Thyroid gland (tissue), 4 donors: ENCODE results near the gene NXN. TPM values are rescaled to one million over a fixed set of nuclear protein-coding genes. Genes with fewer than 3 reads are reported as not detected.
"Not testable (repeated sequence)": the region's sequence is repeated elsewhere in the genome, so short reads cannot be mapped to it uniquely, and the experiment has no call there.

Experiments
- DNase-seq, 2 donors: peaks; one replicate each; pipeline ENCODE4 v3.0.0-alpha.2; 2019
- H3K27ac ChIP-seq, 3 donors: fragments of 200-600 bp; sonication (generic); 1 replicate in 2 of 3; 2 replicates in 1 of 3; pipeline ENCODE4 v1.5.1; 2016 to 2019; ENCODE audit warnings: mild to moderate bottlenecking in 1 of 3, moderate library complexity in 1 of 3
- H3K27me3 ChIP-seq: fragments of 200-600 bp; sonication (generic); one replicate; pipeline ENCODE4 v1.5.1; 2019
- H3K36me3 ChIP-seq, 2 donors: fragments of 200-600 bp; sonication (generic); one replicate each; pipeline ENCODE4 v1.5.1; 2016 to 2019
- H3K4me1 ChIP-seq, 2 donors: fragments of 200-600 bp; sonication (generic); one replicate each; pipeline ENCODE4 v1.5.1; 2017 to 2019
- H3K4me3 ChIP-seq, 3 donors: fragments of 200-600 bp; sonication (generic); replicated peaks in 1 of 3; 1 replicate in 2 of 3; 2 replicates in 1 of 3; pipeline ENCODE4 v1.5.1; 2016; ENCODE audit warnings: mild to moderate bottlenecking in 1 of 3
- H3K9me3 ChIP-seq: fragments of 200-600 bp; sonication (generic); one replicate; pipeline ENCODE4 v1.5.1; 2017
- POLR2A ChIP-seq, 2 donors: fragments of 450-650 bp; IDR thresholded peaks; one replicate each; pipeline ENCODE4 v1.6.1; 2017; ENCODE audit warnings: antibody characterized with exemption in 2 of 2, mild to moderate bottlenecking in 2 of 2, moderate library complexity in 1 of 2
- WGBS, 2 donors: methylation state at CpG; one replicate each; pipeline ENCODE4 v1.1.5; 2017; 5-methylcytosine and 5-hydroxymethylcytosine counted together
- intact Hi-C: fragments of 100-400 bp; cut with DNase I; formaldehyde crosslinking; loops from one replicate; pipeline ENCODE4 v1.15.1; 2023
- total RNA-seq, 4 donors: library from RNA; depleted of rRNA; stranded (reverse); fragments of >200 nt; gene quantifications; one replicate each; pipeline ENCODE4 v1.2.3, GENCODE V29; 2016
- TF ChIP-seq, protein P1 (sequence below), 6 experiments: fragments of 200-600 bp in 3 of 6; fragments of 450-650 bp in 3 of 6; sonication (generic) in 3 of 6; IDR thresholded peaks; one replicate each; pipeline ENCODE4 v1.5.1; 2016 to 2019; ENCODE audit warnings: antibody characterized with exemption in 6 of 6, mild to moderate bottlenecking in 2 of 6, inconsistent platforms in 1 of 6, moderate library complexity in 1 of 6

The NXN gene
- total RNA-seq, 4 donors from 2014 or later: 14.5 to 18.3 (median 17.2) TPM

DNA sequence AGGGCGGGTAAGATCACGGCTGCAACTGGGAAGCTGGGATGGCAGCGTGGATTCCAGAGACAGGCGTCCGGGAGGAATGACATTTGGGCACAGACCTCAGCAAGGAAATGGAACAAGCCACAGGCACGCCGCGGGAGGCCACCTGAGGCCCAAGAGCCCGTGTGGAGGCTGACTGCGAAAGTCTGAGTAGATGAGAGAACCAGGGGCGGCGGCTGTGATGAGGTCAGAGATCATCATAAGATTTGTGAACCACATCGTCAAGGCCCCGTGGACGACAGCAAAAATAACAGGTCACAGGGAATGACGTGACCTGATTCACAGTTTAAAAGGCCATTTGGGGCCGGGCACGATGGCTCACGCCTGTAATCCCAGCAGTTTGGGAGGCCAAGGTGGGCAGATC lies 149.2 kb downstream of the NXN start:
- DNase-seq: no peak
- WGBS, 2 donors: 80 to 83% methylated on average over 19 of the region's 19 CpGs
- Histone ChIP-seq H3K9me3 (no peaks in the 10 kb centered on the region), H3K27me3 (no peaks in the 10 kb centered on the region), H3K36me3 (no peaks in the 10 kb centered on the region), H3K27ac (no peak overlapping the region), H3K4me3 (no peak overlapping the region), H3K4me1 (no peaks in the 10 kb centered on the region)
- intact Hi-C loops: no loop called here
- no peak for TF ChIP-seq POLR2A (IDR thresholded peaks at IDR 0.05)
- TF ChIP-seq, protein P1, sequence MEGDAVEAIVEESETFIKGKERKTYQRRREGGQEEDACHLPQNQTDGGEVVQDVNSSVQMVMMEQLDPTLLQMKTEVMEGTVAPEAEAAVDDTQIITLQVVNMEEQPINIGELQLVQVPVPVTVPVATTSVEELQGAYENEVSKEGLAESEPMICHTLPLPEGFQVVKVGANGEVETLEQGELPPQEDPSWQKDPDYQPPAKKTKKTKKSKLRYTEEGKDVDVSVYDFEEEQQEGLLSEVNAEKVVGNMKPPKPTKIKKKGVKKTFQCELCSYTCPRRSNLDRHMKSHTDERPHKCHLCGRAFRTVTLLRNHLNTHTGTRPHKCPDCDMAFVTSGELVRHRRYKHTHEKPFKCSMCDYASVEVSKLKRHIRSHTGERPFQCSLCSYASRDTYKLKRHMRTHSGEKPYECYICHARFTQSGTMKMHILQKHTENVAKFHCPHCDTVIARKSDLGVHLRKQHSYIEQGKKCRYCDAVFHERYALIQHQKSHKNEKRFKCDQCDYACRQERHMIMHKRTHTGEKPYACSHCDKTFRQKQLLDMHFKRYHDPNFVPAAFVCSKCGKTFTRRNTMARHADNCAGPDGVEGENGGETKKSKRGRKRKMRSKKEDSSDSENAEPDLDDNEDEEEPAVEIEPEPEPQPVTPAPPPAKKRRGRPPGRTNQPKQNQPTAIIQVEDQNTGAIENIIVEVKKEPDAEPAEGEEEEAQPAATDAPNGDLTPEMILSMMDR (IDR thresholded peaks at IDR 0.05): no peak

DNA sequence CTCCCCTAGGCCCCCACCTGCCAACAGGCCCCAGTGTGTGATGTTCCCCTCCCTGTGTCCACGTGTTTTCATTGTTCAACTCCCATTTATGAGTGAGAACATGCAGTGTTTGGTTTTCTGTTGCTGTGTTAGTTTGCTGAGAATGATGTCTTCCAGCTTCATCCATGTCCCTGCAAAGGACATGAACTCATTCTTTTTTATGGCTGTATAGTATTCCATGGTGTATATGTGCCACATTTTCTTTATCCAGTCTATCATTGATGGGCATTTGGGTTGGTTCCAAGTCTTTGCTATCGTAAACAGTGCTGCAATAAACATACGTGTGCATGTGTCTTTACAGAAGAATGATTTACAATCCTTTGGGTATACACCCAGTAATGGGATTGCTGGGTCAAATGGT lies 150.0 kb downstream of the NXN start:
- DNase-seq, H3K36me3 ChIP-seq, H3K9me3 ChIP-seq, H3K27ac ChIP-seq, H3K4me1 ChIP-seq, H3K4me3 ChIP-seq, intact Hi-C loops, H3K27me3 ChIP-seq: not testable (repeated sequence)
- 78 to 81% methylated on average over 3 of the region's 3 CpGs for WGBS, 2 donors

DNA sequence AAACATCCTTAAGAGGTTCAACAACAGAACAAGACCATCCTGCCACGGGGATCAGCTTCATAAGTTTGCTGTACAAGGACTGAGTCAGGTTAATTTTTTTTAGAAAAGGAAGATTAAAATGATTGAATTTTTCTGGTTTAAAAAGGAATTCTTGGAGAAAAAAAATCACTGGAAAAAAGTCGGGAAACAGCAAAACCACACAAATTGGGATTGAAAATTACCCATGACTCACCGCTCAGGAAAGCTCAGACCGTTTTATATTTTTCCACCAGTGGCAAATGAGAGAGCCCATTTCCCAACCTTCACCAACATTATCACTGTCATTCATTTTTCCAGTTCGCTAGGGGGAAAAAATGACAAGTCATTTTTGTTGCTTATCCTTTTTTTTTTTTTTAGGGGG lies 150.8 kb downstream of the NXN start:
- WGBS, 2 donors: 74 to 88% methylated on average over 5 of the region's 5 CpGs
- Histone ChIP-seq H3K27me3 (no peaks in the 10 kb centered on the region), H3K4me1 (no peaks in the 10 kb centered on the region), H3K4me3 (no peak overlapping the region), H3K27ac (no peak overlapping the region), H3K36me3 (no peaks in the 10 kb centered on the region), H3K9me3 (no peaks in the 10 kb centered on the region)
- TF ChIP-seq, protein P1 (IDR thresholded peaks at IDR 0.05): no peak
- TF ChIP-seq POLR2A (IDR thresholded peaks at IDR 0.05): no peak
- no peak for DNase-seq
- intact Hi-C loops: no loop called here

DNA sequence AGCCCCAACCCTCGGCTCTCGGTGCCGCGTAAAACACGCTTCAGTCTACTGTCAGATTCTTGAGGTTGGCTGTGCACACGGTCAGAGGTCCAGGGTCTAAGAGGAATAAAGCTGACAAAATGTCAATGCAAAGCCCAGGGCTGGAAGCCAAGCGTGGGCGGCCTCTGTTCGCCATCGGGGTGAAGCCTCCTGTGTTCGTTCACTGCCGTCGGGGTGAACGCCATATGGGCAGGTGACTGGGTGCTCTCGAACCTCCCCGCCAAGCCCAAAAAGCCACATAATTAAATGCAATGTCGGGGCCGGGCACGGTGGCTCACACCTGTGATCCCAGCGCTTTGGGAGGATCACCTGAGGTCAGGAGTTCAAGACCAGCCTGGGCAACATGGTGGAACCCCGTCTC lies 152.8 kb downstream of the NXN start:
- no peak overlapping the region for H3K27ac ChIP-seq
- intact Hi-C loops: no loop called here
- WGBS, 2 donors: 94 to 97% methylated on average over 17 to 21 of the region's 21 CpGs
- TF ChIP-seq, protein P1 (IDR thresholded peaks at IDR 0.05): no peak
- TF ChIP-seq POLR2A (IDR thresholded peaks at IDR 0.05): no peak
- H3K4me1 ChIP-seq: no peaks in the 10 kb centered on the region
- no peak for DNase-seq
- no peaks in the 10 kb centered on the region for H3K9me3 ChIP-seq
- no peaks in the 10 kb centered on the region for H3K36me3 ChIP-seq
- H3K4me3 ChIP-seq: no peak overlapping the region
- no peaks in the 10 kb centered on the region for H3K27me3 ChIP-seq

DNA sequence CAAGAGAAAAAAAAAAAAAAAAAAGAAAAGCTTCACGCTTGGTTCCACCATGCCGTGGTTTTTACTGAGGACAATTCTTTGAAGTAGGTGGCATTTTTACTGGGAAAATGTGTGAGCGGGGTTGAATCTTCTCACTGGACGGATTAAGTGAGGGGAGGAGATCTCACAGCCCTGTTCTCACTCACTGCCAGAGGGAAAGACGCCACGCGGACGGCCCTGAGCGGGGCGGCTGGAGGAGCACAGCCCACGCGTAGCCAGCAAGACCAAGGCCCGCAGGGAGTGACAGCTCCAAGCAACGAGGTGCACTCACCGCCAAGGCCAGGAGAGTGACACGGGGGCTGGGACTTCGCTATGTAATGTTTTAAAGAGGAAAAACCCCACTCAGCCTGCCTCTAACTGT lies 154.4 kb downstream of the NXN start:
- no peak for TF ChIP-seq POLR2A (IDR thresholded peaks at IDR 0.05)
- TF ChIP-seq, protein P1 (IDR thresholded peaks at IDR 0.05): no peak
- Histone ChIP-seq H3K9me3 (no peaks in the 10 kb centered on the region), H3K4me3 (no peak overlapping the region), H3K36me3 (no peaks in the 10 kb centered on the region), H3K27ac (no peak overlapping the region), H3K4me1 (no peaks in the 10 kb centered on the region), H3K27me3 (no peaks in the 10 kb centered on the region)
- 84 to 87% methylated on average over 17 of the region's 17 CpGs for WGBS, 2 donors
- no peak for DNase-seq
- intact Hi-C loops: no loop called here

DNA sequence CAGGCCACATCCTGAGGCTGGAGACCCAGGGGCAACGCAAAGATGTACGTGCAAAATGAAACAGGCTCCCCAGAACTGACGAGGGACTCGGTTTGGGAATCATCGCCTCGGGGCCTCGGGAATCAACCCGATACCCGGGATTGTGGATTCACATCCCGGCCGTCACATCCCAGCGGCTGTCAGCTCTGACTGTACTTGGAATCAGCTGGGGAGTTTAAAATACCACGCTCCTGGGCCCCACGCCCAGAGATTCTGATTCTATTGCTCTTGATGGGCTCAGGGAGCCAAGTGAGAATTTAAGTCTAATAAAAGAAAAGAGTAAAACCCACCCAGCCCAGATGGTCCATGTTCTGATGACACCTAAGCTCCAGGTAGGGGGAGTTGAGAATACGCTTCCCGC lies 155.2 kb downstream of the NXN start:
- WGBS, 2 donors: 90 to 93% methylated on average over 6 to 16 of the region's 16 CpGs
- H3K4me1 ChIP-seq: no peaks in the 10 kb centered on the region
- H3K27me3 ChIP-seq: no peaks in the 10 kb centered on the region
- H3K4me3 ChIP-seq: no peak overlapping the region
- no peak for TF ChIP-seq POLR2A (IDR thresholded peaks at IDR 0.05)
- TF ChIP-seq, protein P1 (IDR thresholded peaks at IDR 0.05): no peak
- H3K27ac ChIP-seq: no peak overlapping the region
- H3K36me3 ChIP-seq: no peaks in the 10 kb centered on the region
- intact Hi-C loops: no loop called here
- no peaks in the 10 kb centered on the region for H3K9me3 ChIP-seq
- DNase-seq: no peak
